ENCODE measurements around the gene ABLIM2. TPM values are rescaled to one million over a fixed set of nuclear protein-coding genes. Genes with fewer than 3 reads are reported as not detected.
"Not testable (repeated sequence)": the region's sequence is repeated elsewhere in the genome, so short reads cannot be mapped to it uniquely, and the experiment has no call there.

Gene ABLIM2
- total RNA-seq, 2 experiments from 2014 or later: 0.76 TPM; not detected in 1

DNA sequence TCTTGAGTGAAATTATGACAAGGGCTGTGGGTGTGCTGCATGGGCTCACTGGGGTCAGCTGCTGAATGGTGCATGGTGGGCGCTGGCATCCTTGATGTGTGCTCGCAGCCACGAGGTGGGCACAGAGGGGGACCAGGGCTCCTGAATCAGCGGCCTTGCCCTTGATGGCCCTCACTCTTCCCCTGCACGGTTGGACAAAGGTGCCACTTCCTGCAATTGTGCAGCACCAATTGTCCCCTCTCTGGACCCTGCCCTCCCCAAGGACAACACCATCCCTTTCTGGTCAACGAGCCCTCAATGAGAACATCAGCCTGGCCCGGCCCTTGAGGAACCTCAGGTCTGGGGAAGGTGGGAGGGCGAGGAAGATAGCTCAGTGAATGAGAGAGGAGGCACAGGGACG lies 16.1 kb downstream of the ABLIM2 start:
- Histone ChIP-seq H3K4me3 (ENCODE audit: low read depth, low read length, poor library complexity, severe bottlenecking) (no peak overlapping the region), H3K79me2 (ENCODE audit: insufficient read depth, low read depth, low read length) (no peaks in the 10 kb centered on the region), H3K9me3 (ENCODE audit: low read length) (no peaks in the 10 kb centered on the region), H4K20me1 (ENCODE audit: insufficient read depth, low read length) (no peaks in the 10 kb centered on the region), H2AFZ (ENCODE audit: low read length) (no peak overlapping the region), H3K27ac (ENCODE audit: low read depth, low read length, poor library complexity, severe bottlenecking) (no peak overlapping the region), H3K4me2 (ENCODE audit: low read length) (no peak overlapping the region), H3K9me2 (ENCODE audit: insufficient read depth, low read length) (no peaks in the 10 kb centered on the region), H3K36me3 (ENCODE audit: insufficient read depth, low read length) (no peaks in the 10 kb centered on the region), H3K4me1 (ENCODE audit: insufficient read depth, low read length, poor library complexity, severe bottlenecking) (no peaks in the 10 kb centered on the region)
- ChIA-PET POLR2A (no interaction called here), CTCF (ENCODE audit: unreplicated experiment) (no interaction called here)
- intact Hi-C loops (cut with micrococcal nuclease; ENCODE audit: unreplicated experiment): no loop called here
- no peak for DNase-seq (ENCODE audit: low spot score)
- TF ChIP-seq EZH2phosphoT487 (IDR thresholded peaks at IDR 0.05; ENCODE audit: borderline replicate concordance, low read depth, low read length): no peak
- TF ChIP-seq, protein P1, sequence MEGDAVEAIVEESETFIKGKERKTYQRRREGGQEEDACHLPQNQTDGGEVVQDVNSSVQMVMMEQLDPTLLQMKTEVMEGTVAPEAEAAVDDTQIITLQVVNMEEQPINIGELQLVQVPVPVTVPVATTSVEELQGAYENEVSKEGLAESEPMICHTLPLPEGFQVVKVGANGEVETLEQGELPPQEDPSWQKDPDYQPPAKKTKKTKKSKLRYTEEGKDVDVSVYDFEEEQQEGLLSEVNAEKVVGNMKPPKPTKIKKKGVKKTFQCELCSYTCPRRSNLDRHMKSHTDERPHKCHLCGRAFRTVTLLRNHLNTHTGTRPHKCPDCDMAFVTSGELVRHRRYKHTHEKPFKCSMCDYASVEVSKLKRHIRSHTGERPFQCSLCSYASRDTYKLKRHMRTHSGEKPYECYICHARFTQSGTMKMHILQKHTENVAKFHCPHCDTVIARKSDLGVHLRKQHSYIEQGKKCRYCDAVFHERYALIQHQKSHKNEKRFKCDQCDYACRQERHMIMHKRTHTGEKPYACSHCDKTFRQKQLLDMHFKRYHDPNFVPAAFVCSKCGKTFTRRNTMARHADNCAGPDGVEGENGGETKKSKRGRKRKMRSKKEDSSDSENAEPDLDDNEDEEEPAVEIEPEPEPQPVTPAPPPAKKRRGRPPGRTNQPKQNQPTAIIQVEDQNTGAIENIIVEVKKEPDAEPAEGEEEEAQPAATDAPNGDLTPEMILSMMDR (conservative IDR thresholded peaks at IDR 0.05; ENCODE audit: low read length): no peak
- no TSS peak for BruUV-seq (replicated peaks)

DNA sequence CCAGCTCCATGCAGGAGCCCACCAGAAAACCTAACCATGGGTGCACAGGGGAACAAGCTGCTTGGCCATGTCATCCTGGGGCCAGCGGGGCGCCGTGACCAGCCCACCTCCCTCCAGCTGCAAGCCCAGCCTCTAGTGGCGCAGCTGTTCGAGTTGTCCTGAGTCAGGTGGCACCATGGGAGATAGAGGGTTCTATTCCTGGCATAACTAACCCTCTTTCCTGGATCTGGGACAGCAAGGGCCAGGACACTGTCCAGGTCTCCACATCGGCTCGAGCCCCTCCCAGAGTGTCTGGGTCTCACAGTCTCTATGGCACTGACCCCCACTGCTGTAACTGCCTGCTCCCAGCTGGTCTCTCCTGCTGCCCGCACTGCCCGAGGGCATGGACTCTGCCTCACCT lies 16.7 kb downstream of the ABLIM2 start:
- no peak overlapping the region for H2AFZ ChIP-seq (ENCODE audit: low read length)
- no peaks in the 10 kb centered on the region for H3K36me3 ChIP-seq (ENCODE audit: insufficient read depth, low read length)
- no peaks in the 10 kb centered on the region for H3K79me2 ChIP-seq (ENCODE audit: insufficient read depth, low read depth, low read length)
- no peak overlapping the region for H3K27ac ChIP-seq (ENCODE audit: low read depth, low read length, poor library complexity, severe bottlenecking)
- H3K4me1 ChIP-seq (ENCODE audit: insufficient read depth, low read length, poor library complexity, severe bottlenecking): no peaks in the 10 kb centered on the region
- intact Hi-C loops (cut with micrococcal nuclease; ENCODE audit: unreplicated experiment): no loop called here
- H4K20me1 ChIP-seq (ENCODE audit: insufficient read depth, low read length): no peaks in the 10 kb centered on the region
- no peaks in the 10 kb centered on the region for H3K9me3 ChIP-seq (ENCODE audit: low read length)
- no peak overlapping the region for H3K4me3 ChIP-seq (ENCODE audit: low read depth, low read length, poor library complexity, severe bottlenecking)
- BruUV-seq (replicated peaks): no TSS peak
- TF ChIP-seq EZH2phosphoT487 (IDR thresholded peaks at IDR 0.05; ENCODE audit: borderline replicate concordance, low read depth, low read length): no peak
- TF ChIP-seq, protein P1 (conservative IDR thresholded peaks at IDR 0.05; ENCODE audit: low read length): no peak
- no peak for DNase-seq (ENCODE audit: low spot score)
- CTCF ChIA-PET (ENCODE audit: unreplicated experiment): no interaction called here
- no peak overlapping the region for H3K4me2 ChIP-seq (ENCODE audit: low read length)
- no peaks in the 10 kb centered on the region for H3K9me2 ChIP-seq (ENCODE audit: insufficient read depth, low read length)
- POLR2A ChIA-PET: no interaction called here

DNA sequence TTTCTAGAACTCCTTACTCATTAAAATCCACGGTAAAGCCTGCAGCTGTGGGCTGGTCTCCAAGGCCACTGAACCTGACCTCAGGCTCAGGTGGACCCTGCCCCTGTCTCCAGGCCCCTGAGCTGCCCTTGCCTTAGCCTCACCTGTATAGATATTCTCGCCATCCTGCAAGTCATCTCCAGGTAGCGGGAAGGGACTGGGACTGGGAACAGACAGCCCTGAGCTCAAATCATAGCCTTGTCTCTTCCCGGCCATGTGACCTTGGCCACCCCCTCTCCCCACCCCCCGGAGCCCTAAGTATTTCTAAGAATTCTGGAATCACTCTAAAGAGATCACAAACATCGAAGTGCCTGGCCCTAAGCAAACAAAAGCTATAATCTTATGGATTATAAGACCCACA lies 17.7 kb downstream of the ABLIM2 start:
- Histone ChIP-seq H3K4me1 (ENCODE audit: insufficient read depth, low read length, poor library complexity, severe bottlenecking) (no peaks in the 10 kb centered on the region), H3K4me3 (ENCODE audit: low read depth, low read length, poor library complexity, severe bottlenecking) (no peak overlapping the region), H3K4me2 (ENCODE audit: low read length) (no peak overlapping the region), H3K36me3 (ENCODE audit: insufficient read depth, low read length) (no peaks in the 10 kb centered on the region), H3K27ac (ENCODE audit: low read depth, low read length, poor library complexity, severe bottlenecking) (no peak overlapping the region), H2AFZ (ENCODE audit: low read length) (no peak overlapping the region), H4K20me1 (ENCODE audit: insufficient read depth, low read length) (no peaks in the 10 kb centered on the region), H3K9me2 (ENCODE audit: insufficient read depth, low read length) (no peaks in the 10 kb centered on the region), H3K79me2 (ENCODE audit: insufficient read depth, low read depth, low read length) (no peaks in the 10 kb centered on the region), H3K9me3 (ENCODE audit: low read length) (no peaks in the 10 kb centered on the region)
- no peak for TF ChIP-seq EZH2phosphoT487 (IDR thresholded peaks at IDR 0.05; ENCODE audit: borderline replicate concordance, low read depth, low read length)
- TF ChIP-seq, protein P1 (conservative IDR thresholded peaks at IDR 0.05; ENCODE audit: low read length): no peak
- no TSS peak for BruUV-seq (replicated peaks)
- DNase-seq (ENCODE audit: low spot score): no peak
- POLR2A ChIA-PET: interaction anchor here (0.6 kb wide), 1 partner anchor 1198 kb away, joined by 3 read pairs; no protein-coding TSS in a partner anchor
- CTCF ChIA-PET (ENCODE audit: unreplicated experiment): no interaction called here
- intact Hi-C loops (cut with micrococcal nuclease; ENCODE audit: unreplicated experiment): no loop called here

DNA sequence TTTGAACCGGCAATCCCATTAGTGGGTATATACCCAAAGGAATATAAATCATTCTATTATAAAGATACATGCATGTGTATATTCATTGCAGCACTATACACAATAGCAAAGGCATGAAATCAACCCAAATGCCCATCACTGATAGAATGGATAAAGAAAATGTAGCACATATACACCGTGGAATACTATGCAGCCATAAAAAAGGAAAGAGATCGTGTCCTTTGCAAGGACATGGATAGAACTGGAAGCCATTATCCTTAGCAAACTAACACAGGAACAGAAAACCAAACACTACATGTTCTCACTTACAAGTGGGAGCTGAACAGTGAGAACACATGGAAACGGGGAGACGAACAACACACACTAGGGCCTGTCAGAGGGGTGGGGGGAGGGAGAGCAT lies 18.9 kb downstream of the ABLIM2 start:
- DNase-seq (ENCODE audit: low spot score); H3K36me3 ChIP-seq (ENCODE audit: insufficient read depth, low read length); BruUV-seq (replicated peaks); H3K4me3 ChIP-seq (ENCODE audit: low read depth, low read length, poor library complexity, severe bottlenecking); H4K20me1 ChIP-seq (ENCODE audit: insufficient read depth, low read length); CTCF ChIA-PET (ENCODE audit: unreplicated experiment); H3K79me2 ChIP-seq (ENCODE audit: insufficient read depth, low read depth, low read length); H2AFZ ChIP-seq (ENCODE audit: low read length); H3K27ac ChIP-seq (ENCODE audit: low read depth, low read length, poor library complexity, severe bottlenecking); intact Hi-C loops (cut with micrococcal nuclease; ENCODE audit: unreplicated experiment); H3K9me3 ChIP-seq (ENCODE audit: low read length); H3K9me2 ChIP-seq (ENCODE audit: insufficient read depth, low read length); H3K4me1 ChIP-seq (ENCODE audit: insufficient read depth, low read length, poor library complexity, severe bottlenecking); H3K4me2 ChIP-seq (ENCODE audit: low read length): not testable (repeated sequence)
- POLR2A ChIA-PET: interaction anchor here (0.7 kb wide), 1 partner anchor 9 kb away, joined by 3 read pairs; no protein-coding TSS in a partner anchor
